Measurements from ENCODE around the gene PLCH1. TPM values are rescaled to one million over a fixed set of nuclear protein-coding genes. Genes with fewer than 3 reads are reported as not detected.

Gene PLCH1
- total RNA-seq, 1 experiment from 2014 or later, result 8.9 TPM

GRCh38 chr3:155676252-155676981, 68.5 kb downstream of the PLCH1 start (continued):
- TF ChIP-seq KAT7 (CRISPR knock-in tag; IDR thresholded peaks at IDR 0.05; ENCODE audit: borderline replicate concordance) (no peak), PREB (CRISPR knock-in tag; IDR thresholded peaks at IDR 0.05; ENCODE audit: borderline replicate concordance) (no peak), SP1 (CRISPR knock-in tag; conservative IDR thresholded peaks at IDR 0.05) (no peak), ZNF219 (CRISPR knock-in tag; IDR thresholded peaks at IDR 0.05; ENCODE audit: borderline replicate concordance) (no peak), GTF2I (CRISPR knock-in tag; conservative IDR thresholded peaks at IDR 0.05) (no peak)

DNA sequence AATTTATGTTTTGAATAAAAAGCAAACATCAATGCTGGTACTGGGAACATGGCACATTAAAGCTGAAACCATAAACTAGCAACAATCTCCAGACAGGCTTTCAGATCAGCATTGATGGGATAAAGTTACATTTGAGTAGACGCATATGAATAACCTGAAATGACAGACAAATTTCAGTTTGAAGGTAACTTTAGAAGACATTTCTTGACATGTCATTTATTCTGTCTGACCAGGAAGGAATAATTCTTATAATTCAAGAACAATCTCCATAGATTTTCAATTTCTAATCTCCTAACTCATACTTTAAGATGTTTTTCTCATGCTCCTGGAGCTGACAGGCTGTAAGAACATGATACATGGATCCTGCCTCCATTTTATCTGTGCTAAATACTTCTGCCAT, 69.8 kb downstream of the PLCH1 start:
- Mint-ChIP-seq H3K9me3 (no peaks in the 10 kb centered on the region), H3K4me1 (peaks cover 12% of the 10 kb centered on the region), H3K27ac (no peak overlapping the region), H3K27me3 (ENCODE audit: low read depth) (peaks cover 14% of the 10 kb centered on the region), H3K36me3 (no peaks in the 10 kb centered on the region), H3K4me3 (no peak overlapping the region)
- ATAC-seq, result no peak
- DNase-seq (ENCODE audit: low spot score), result no peak
- ChIA-PET POLR2A (no interaction called here), CTCF (interaction anchor here (0.6 to 1.0 kb wide), 2 partner anchors 131 to 293 kb away, joined by 3 to 4 read pairs; partner anchors contain the start of gene C3orf33)
- TF ChIP-seq TP53 (CRISPR knock-in tag; IDR thresholded peaks at IDR 0.05), result no peak
- no peak for TF ChIP-seq ZNF121 (CRISPR knock-in tag; IDR thresholded peaks at IDR 0.05)
- no peak for TF ChIP-seq TCF7 (CRISPR knock-in tag; IDR thresholded peaks at IDR 0.05; ENCODE audit: low read depth)
- no peak for TF ChIP-seq E2F1 (CRISPR knock-in tag; IDR thresholded peaks at IDR 0.05)
- TF ChIP-seq, protein P1, sequence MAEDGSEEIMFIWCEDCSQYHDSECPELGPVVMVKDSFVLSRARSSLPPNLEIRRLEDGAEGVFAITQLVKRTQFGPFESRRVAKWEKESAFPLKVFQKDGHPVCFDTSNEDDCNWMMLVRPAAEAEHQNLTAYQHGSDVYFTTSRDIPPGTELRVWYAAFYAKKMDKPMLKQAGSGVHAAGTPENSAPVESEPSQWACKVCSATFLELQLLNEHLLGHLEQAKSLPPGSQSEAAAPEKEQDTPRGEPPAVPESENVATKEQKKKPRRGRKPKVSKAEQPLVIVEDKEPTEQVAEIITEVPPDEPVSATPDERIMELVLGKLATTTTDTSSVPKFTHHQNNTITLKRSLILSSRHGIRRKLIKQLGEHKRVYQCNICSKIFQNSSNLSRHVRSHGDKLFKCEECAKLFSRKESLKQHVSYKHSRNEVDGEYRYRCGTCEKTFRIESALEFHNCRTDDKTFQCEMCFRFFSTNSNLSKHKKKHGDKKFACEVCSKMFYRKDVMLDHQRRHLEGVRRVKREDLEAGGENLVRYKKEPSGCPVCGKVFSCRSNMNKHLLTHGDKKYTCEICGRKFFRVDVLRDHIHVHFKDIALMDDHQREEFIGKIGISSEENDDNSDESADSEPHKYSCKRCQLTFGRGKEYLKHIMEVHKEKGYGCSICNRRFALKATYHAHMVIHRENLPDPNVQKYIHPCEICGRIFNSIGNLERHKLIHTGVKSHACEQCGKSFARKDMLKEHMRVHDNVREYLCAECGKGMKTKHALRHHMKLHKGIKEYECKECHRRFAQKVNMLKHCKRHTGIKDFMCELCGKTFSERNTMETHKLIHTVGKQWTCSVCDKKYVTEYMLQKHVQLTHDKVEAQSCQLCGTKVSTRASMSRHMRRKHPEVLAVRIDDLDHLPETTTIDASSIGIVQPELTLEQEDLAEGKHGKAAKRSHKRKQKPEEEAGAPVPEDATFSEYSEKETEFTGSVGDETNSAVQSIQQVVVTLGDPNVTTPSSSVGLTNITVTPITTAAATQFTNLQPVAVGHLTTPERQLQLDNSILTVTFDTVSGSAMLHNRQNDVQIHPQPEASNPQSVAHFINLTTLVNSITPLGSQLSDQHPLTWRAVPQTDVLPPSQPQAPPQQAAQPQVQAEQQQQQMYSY (CRISPR knock-in tag; IDR thresholded peaks at IDR 0.05), result no peak
- TF ChIP-seq SMAD4 (CRISPR knock-in tag; IDR thresholded peaks at IDR 0.05), result no peak
- no peak for TF ChIP-seq ESRRA (CRISPR knock-in tag; IDR thresholded peaks at IDR 0.05; ENCODE audit: borderline replicate concordance)
- no peak for TF ChIP-seq GRHL2 (CRISPR knock-in tag; IDR thresholded peaks at IDR 0.05; ENCODE audit: insufficient replicate concordance, severe bottlenecking)
- TF ChIP-seq, protein P2, sequence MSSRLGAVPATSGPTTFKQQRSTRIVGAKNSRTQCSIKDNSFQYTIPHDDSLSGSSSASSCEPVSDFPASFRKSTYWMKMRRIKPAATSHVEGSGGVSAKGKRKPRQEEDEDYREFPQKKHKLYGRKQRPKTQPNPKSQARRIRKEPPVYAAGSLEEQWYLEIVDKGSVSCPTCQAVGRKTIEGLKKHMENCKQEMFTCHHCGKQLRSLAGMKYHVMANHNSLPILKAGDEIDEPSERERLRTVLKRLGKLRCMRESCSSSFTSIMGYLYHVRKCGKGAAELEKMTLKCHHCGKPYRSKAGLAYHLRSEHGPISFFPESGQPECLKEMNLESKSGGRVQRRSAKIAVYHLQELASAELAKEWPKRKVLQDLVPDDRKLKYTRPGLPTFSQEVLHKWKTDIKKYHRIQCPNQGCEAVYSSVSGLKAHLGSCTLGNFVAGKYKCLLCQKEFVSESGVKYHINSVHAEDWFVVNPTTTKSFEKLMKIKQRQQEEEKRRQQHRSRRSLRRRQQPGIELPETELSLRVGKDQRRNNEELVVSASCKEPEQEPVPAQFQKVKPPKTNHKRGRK (CRISPR knock-in tag; IDR thresholded peaks at IDR 0.05; ENCODE audit: borderline replicate concordance), result no peak
- TF ChIP-seq TEAD1 (CRISPR knock-in tag; IDR thresholded peaks at IDR 0.05), result no peak
- TF ChIP-seq NFE2L1 (CRISPR knock-in tag; IDR thresholded peaks at IDR 0.05), result no peak
- no peak for TF ChIP-seq CREM (CRISPR knock-in tag; IDR thresholded peaks at IDR 0.05)
- TF ChIP-seq MXD4 (CRISPR knock-in tag; IDR thresholded peaks at IDR 0.05; ENCODE audit: borderline replicate concordance), result no peak
- TF ChIP-seq ZNF396 (CRISPR knock-in tag; IDR thresholded peaks at IDR 0.05; ENCODE audit: borderline replicate concordance), result no peak
- TF ChIP-seq, protein P3, sequence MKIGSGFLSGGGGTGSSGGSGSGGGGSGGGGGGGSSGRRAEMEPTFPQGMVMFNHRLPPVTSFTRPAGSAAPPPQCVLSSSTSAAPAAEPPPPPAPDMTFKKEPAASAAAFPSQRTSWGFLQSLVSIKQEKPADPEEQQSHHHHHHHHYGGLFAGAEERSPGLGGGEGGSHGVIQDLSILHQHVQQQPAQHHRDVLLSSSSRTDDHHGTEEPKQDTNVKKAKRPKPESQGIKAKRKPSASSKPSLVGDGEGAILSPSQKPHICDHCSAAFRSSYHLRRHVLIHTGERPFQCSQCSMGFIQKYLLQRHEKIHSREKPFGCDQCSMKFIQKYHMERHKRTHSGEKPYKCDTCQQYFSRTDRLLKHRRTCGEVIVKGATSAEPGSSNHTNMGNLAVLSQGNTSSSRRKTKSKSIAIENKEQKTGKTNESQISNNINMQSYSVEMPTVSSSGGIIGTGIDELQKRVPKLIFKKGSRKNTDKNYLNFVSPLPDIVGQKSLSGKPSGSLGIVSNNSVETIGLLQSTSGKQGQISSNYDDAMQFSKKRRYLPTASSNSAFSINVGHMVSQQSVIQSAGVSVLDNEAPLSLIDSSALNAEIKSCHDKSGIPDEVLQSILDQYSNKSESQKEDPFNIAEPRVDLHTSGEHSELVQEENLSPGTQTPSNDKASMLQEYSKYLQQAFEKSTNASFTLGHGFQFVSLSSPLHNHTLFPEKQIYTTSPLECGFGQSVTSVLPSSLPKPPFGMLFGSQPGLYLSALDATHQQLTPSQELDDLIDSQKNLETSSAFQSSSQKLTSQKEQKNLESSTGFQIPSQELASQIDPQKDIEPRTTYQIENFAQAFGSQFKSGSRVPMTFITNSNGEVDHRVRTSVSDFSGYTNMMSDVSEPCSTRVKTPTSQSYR (CRISPR knock-in tag; IDR thresholded peaks at IDR 0.05), result no peak
- TF ChIP-seq, protein P4, sequence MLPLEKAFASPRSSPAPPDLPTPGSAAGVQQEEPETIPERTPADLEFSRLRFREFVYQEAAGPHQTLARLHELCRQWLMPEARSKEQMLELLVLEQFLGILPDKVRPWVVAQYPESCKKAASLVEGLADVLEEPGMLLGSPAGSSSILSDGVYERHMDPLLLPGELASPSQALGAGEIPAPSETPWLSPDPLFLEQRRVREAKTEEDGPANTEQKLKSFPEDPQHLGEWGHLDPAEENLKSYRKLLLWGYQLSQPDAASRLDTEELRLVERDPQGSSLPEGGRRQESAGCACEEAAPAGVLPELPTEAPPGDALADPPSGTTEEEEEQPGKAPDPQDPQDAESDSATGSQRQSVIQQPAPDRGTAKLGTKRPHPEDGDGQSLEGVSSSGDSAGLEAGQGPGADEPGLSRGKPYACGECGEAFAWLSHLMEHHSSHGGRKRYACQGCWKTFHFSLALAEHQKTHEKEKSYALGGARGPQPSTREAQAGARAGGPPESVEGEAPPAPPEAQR (CRISPR knock-in tag; IDR thresholded peaks at IDR 0.05), result no peak
- TF ChIP-seq ELF4 (CRISPR knock-in tag; IDR thresholded peaks at IDR 0.05; ENCODE audit: low read depth), result no peak
- TF ChIP-seq ZNF138 (CRISPR knock-in tag; conservative IDR thresholded peaks at IDR 0.05), result no peak
